Naive thymus-derived CD4-positive, alpha-beta T cell (primary cell): Measurements from ENCODE around the gene GREB1L. TPM values are rescaled to one million over a fixed set of nuclear protein-coding genes. Genes with fewer than 3 reads are reported as not detected.

Experiments
- ATAC-seq: fragments of 150-1000 bp; cut with Tn5 transposase; 2 replicates; pipeline ENCODE4 v1.10.0; 2021; ENCODE audit warnings: mild to moderate bottlenecking, moderate library complexity
- CTCF ChIA-PET: fragments of 350-600 bp; sonication (Branson Sonifier 250); formaldehyde crosslinking; loops from one replicate; lab custom pipeline; 2021; ENCODE audit warnings: antibody characterized with exemption; lab: Charles Lee
- POLR2A ChIA-PET: fragments of 350-600 bp; sonication (Branson Sonifier 250); formaldehyde crosslinking; loops from one replicate; lab custom pipeline; 2021; ENCODE audit warnings: antibody characterized with exemption, inconsistent platforms; lab: Charles Lee
- DNase-seq, 9 donors: peaks; one replicate each; pipeline versions ENCODE4 v3.0.0 to v3.0.0-alpha.2; 2020 to 2022; ENCODE audit warnings: mixed read lengths in 1 of 9
- H3K27ac ChIP-seq: one replicate; pipeline ENCODE4 v1.7.0; 2013; ENCODE audit warnings: mild to moderate bottlenecking, low read depth, low read length, moderate library complexity
- H3K27me3 ChIP-seq, 2 donors: one replicate each; pipeline ENCODE4 v1.7.0; 2013; ENCODE audit warnings: low read length in 2 of 2, mild to moderate bottlenecking in 2 of 2, moderate library complexity in 2 of 2; ENCODE audit not compliant: control insufficient read depth in 2 of 2, insufficient read depth in 2 of 2
- H3K36me3 ChIP-seq, 3 experiments: 1 replicate in 2 of 3; 2 replicates in 1 of 3; pipeline ENCODE4 v1.7.0; 2013; ENCODE audit warnings: low read length in 3 of 3, mild to moderate bottlenecking in 3 of 3, moderate library complexity in 1 of 3; ENCODE audit not compliant: insufficient read depth in 3 of 3, control insufficient read depth in 2 of 3
- H3K4me1 ChIP-seq, 2 donors: one replicate each; pipeline ENCODE4 v1.7.0; 2013; ENCODE audit warnings: low read length in 2 of 2, mild to moderate bottlenecking in 2 of 2, moderate library complexity in 1 of 2; ENCODE audit not compliant: control insufficient read depth in 2 of 2, insufficient read depth in 2 of 2
- H3K4me3 ChIP-seq: 2 replicates; pipeline ENCODE4 v1.7.0; 2013; ENCODE audit warnings: mild to moderate bottlenecking, low read length
- H3K9me3 ChIP-seq, 3 experiments: 1 replicate in 2 of 3; 2 replicates in 1 of 3; pipeline ENCODE4 v1.7.0; 2013; ENCODE audit warnings: low read length in 3 of 3; ENCODE audit not compliant: control insufficient read depth in 2 of 3
- H3K27ac Mint-ChIP-seq, 9 donors: one replicate each; pipeline ENCODE4 v1.8.0; 2020 to 2022; ENCODE audit warnings: mixed read lengths in 9 of 9, mild to moderate bottlenecking in 8 of 9, moderate library complexity in 5 of 9, inconsistent platforms in 2 of 9
- H3K27me3 Mint-ChIP-seq, 5 donors: one replicate each; pipeline ENCODE4 v1.8.0; 2021 to 2022; ENCODE audit warnings: mixed read lengths in 5 of 5, mild to moderate bottlenecking in 1 of 5
- H3K36me3 Mint-ChIP-seq, 5 donors: one replicate each; pipeline ENCODE4 v1.8.0; 2020 to 2022; ENCODE audit warnings: mixed read lengths in 5 of 5, mild to moderate bottlenecking in 3 of 5, inconsistent platforms in 1 of 5
- H3K4me1 Mint-ChIP-seq, 7 donors: one replicate each; pipeline ENCODE4 v1.8.0; 2020 to 2022; ENCODE audit warnings: mixed read lengths in 7 of 7, mild to moderate bottlenecking in 3 of 7, inconsistent platforms in 1 of 7
- H3K4me3 Mint-ChIP-seq, 10 donors: one replicate each; pipeline ENCODE4 v1.8.0; 2020 to 2022; ENCODE audit warnings: mild to moderate bottlenecking in 10 of 10, mixed read lengths in 10 of 10, moderate library complexity in 6 of 10, inconsistent platforms in 2 of 10
- H3K9me3 Mint-ChIP-seq, 11 donors: one replicate each; pipeline ENCODE4 v1.8.0; 2020 to 2022; ENCODE audit warnings: mixed read lengths in 11 of 11, mild to moderate bottlenecking in 4 of 11, inconsistent platforms in 1 of 11, moderate library complexity in 1 of 11
- intact Hi-C, 2 donors: fragments of 100-400 bp; cut with micrococcal nuclease; formaldehyde crosslinking; loops; one replicate each; pipeline ENCODE4 v1.15.1; 2023
- polyA plus RNA-seq, 2 donors: library from polyadenylated mRNA; unstranded; fragments of 300-500 nt; fragmentation: Illumina TruSeq; gene quantifications; one replicate each; pipeline ENCODE4 v1.2.3, GENCODE V29; 2021
- total RNA-seq, 6 experiments: library from RNA in 5 of 6; stranded (reverse) in 5 of 6; gene quantifications; 1 replicate in 5 of 6; 2 replicates in 1 of 6; pipeline ENCODE4 v1.2.3 and lab custom pipeline; 2021 to 2026

Gene GREB1L
- total and polyA plus RNA-seq, 7 experiments from 2014 or later = 0.09 to 0.11 TPM; not detected in 5

DNA sequence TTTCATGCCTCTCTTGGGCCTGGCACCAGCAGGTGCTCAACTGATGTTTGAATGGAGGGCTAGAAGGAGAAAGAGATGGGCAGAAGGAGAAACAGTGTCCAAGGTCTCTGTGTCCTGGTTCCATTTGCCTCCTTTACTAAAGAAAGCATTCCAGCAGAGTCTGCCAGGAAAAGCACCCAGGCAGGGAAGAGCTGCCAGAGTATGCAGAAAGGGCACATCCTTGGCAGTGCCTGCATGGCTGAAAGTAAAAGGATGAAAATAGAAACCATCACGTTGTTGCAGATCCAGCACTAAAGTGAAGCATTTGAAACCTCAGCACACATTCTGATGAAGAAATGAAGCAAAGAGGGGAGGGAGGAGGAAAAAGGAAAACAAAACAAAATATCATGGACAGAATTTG is 216.3 kb downstream of the GREB1L start:
- ATAC-seq = no peak
- Mint-ChIP-seq H3K4me1 (peaks cover 0 to 3% (median 0%) of the 10 kb centered on the region in 7 donors), H3K27ac (no peak overlapping the region), H3K9me3 (no peaks in the 10 kb centered on the region), H3K4me3 (no peak overlapping the region), H3K36me3 (no peaks in the 10 kb centered on the region), H3K27me3 (peaks cover 6 to 22% (median 20%) of the 10 kb centered on the region in 5 donors)
- Histone ChIP-seq H3K4me3 (no peak overlapping the region), H3K4me1 (no peaks in the 10 kb centered on the region), H3K27ac (no peak overlapping the region), H3K9me3 (no peaks in the 10 kb centered on the region), H3K27me3 (no peaks in the 10 kb centered on the region), H3K36me3 (no peaks in the 10 kb centered on the region)
- ChIA-PET CTCF (no interaction called here), POLR2A (no interaction called here)
- intact Hi-C loops = no loop called here
- DNase-seq = no peak

DNA sequence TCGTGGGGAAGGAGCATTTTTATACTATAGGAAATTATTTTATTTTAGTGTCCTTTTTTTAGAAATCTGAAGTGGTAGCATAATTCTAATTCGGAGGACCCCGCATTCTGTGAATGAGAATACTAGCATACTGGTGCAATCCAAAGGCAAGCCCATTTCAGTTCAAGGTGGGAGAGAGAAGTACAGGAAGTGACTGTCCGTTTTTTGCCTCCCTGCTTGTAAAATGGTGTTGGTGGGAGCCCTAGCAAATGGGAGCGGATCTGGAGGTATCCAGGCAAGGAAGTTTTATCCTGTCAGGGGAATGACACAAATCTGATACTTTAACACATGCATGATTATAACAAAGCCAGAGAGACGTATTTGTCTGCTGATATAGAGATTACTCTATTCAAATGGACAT is 216.8 kb downstream of the GREB1L start:
- DNase-seq = no peak
- H3K9me3 ChIP-seq = no peaks in the 10 kb centered on the region
- no peak overlapping the region for H3K27ac Mint-ChIP-seq
- H3K36me3 Mint-ChIP-seq = no peaks in the 10 kb centered on the region
- no peak overlapping the region for H3K4me3 Mint-ChIP-seq
- H3K27ac ChIP-seq = no peak overlapping the region
- no peaks in the 10 kb centered on the region for H3K4me1 ChIP-seq
- H3K9me3 Mint-ChIP-seq = no peaks in the 10 kb centered on the region
- H3K36me3 ChIP-seq = no peaks in the 10 kb centered on the region
- H3K4me1 Mint-ChIP-seq = peaks cover 0 to 3% (median 0%) of the 10 kb centered on the region in 7 donors
- ChIA-PET CTCF (no interaction called here), POLR2A (no interaction called here)
- no peak for ATAC-seq
- H3K4me3 ChIP-seq = no peak overlapping the region
- intact Hi-C loops = no loop called here
- no peaks in the 10 kb centered on the region for H3K27me3 ChIP-seq
- peaks cover 4 to 26% (median 25%) of the 10 kb centered on the region in 5 donors for H3K27me3 Mint-ChIP-seq

DNA sequence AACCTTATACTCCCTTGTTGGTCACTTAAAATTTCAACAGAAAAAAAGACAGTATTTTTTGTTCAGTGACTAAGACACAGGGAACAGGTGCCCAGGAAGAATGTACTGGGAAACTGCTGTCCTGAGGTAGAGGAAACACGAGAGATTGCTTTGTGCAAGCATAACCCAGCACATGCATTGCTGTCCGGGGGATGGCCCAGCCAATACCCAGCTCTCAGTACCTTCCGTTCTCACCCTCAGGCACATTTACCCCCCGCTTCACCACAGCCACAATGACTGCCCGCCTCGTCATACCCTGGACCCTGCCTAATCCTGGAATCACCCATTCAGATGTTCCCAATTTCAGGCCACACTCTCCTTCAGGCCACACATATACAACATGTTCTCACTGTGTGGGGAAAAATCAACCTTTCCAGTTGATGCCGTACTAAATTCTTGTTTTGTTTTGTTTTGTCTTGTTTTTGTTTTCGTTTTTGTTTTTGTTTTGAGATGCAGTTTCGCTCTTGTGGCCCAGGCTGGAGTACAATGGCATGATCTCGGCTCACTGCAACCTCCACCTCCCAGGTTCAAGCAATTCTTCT is 217.8 kb downstream of the GREB1L start:
- Mint-ChIP-seq H3K4me1 (peaks cover 0 to 3% (median 0%) of the 10 kb centered on the region in 7 donors), H3K27ac (no peak overlapping the region), H3K36me3 (no peaks in the 10 kb centered on the region), H3K9me3 (no peaks in the 10 kb centered on the region), H3K4me3 (no peak overlapping the region), H3K27me3 (peaks cover 6 to 34% (median 29%) of the 10 kb centered on the region in 5 donors)
- H3K4me3 ChIP-seq = no peak overlapping the region
- no peaks in the 10 kb centered on the region for H3K36me3 ChIP-seq
- no peaks in the 10 kb centered on the region for H3K27me3 ChIP-seq
- H3K27ac ChIP-seq = no peak overlapping the region
- no peaks in the 10 kb centered on the region for H3K4me1 ChIP-seq
- no peaks in the 10 kb centered on the region for H3K9me3 ChIP-seq
- intact Hi-C loops = no loop called here
- CTCF ChIA-PET = no interaction called here
- POLR2A ChIA-PET = no interaction called here
- DNase-seq (no peak), ATAC-seq (no peak)

DNA sequence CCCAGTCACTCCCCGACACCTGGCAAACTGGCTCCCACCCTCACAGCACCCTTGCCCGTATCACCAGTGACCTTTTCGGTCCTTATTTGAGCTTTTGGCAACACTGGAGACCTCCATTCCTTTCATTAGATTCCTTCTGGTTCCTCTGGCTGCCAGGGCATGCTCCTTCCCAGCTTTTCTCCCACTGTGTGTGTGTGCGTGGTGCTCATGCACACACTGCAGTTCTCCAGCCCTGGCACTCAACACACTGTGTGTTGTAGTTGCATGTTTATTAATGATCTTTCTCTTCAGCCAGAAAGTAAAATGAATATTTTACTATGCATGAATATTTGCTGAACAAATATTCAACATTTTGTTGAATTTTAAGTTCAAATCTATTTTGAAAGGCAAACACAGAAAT is 219.4 kb downstream of the GREB1L start:
- H3K27me3 Mint-ChIP-seq = peaks cover 6 to 39% (median 32%) of the 10 kb centered on the region in 5 donors
- ATAC-seq (no peak), DNase-seq (no peak)
- peaks cover 0 to 3% (median 0%) of the 10 kb centered on the region in 7 donors for H3K4me1 Mint-ChIP-seq
- H3K36me3 ChIP-seq = no peaks in the 10 kb centered on the region
- no peak overlapping the region for H3K4me3 ChIP-seq
- intact Hi-C loops = no loop called here
- H3K4me3 Mint-ChIP-seq = no peak overlapping the region
- CTCF ChIA-PET = no interaction called here
- H3K4me1 ChIP-seq = no peaks in the 10 kb centered on the region
- H3K9me3 ChIP-seq = no peaks in the 10 kb centered on the region
- POLR2A ChIA-PET = no interaction called here
- no peaks in the 10 kb centered on the region for H3K9me3 Mint-ChIP-seq
- no peaks in the 10 kb centered on the region for H3K36me3 Mint-ChIP-seq
- H3K27ac ChIP-seq = no peak overlapping the region
- H3K27ac Mint-ChIP-seq = no peak overlapping the region
- no peaks in the 10 kb centered on the region for H3K27me3 ChIP-seq

DNA sequence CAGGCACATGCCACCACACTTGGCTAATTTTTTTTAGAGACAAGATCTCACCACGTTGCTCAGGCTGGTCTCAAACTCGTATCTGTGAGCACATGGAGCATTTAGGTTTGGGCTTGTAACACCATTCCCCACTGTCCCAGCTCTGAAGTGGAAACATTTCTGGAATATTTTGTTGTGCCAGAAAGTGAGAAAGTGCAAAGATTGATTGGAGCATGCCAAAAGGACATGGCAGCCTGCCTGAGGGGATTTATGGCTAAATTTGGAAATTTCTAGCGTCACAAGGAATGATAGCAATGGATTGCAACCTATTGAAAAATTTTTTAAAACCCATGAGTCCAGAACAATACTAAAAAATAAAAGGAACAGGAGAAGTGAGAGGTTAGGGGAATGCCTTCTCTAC is 221.7 kb downstream of the GREB1L start:
- Histone ChIP-seq H3K4me3 (no peak overlapping the region), H3K27ac (no peak overlapping the region), H3K36me3 (no peaks in the 10 kb centered on the region), H3K4me1 (no peaks in the 10 kb centered on the region), H3K27me3 (no peaks in the 10 kb centered on the region), H3K9me3 (no peaks in the 10 kb centered on the region)
- H3K4me3 Mint-ChIP-seq = no peak overlapping the region
- H3K4me1 Mint-ChIP-seq = peaks cover 0 to 3% (median 0%) of the 10 kb centered on the region in 7 donors
- no peak overlapping the region for H3K27ac Mint-ChIP-seq
- POLR2A ChIA-PET = no interaction called here
- DNase-seq (no peak), ATAC-seq (no peak)
- no peaks in the 10 kb centered on the region for H3K9me3 Mint-ChIP-seq
- H3K27me3 Mint-ChIP-seq = peaks cover 6 to 41% (median 38%) of the 10 kb centered on the region in 5 donors
- H3K36me3 Mint-ChIP-seq = no peaks in the 10 kb centered on the region
- CTCF ChIA-PET = no interaction called here
- intact Hi-C loops = no loop called here

DNA sequence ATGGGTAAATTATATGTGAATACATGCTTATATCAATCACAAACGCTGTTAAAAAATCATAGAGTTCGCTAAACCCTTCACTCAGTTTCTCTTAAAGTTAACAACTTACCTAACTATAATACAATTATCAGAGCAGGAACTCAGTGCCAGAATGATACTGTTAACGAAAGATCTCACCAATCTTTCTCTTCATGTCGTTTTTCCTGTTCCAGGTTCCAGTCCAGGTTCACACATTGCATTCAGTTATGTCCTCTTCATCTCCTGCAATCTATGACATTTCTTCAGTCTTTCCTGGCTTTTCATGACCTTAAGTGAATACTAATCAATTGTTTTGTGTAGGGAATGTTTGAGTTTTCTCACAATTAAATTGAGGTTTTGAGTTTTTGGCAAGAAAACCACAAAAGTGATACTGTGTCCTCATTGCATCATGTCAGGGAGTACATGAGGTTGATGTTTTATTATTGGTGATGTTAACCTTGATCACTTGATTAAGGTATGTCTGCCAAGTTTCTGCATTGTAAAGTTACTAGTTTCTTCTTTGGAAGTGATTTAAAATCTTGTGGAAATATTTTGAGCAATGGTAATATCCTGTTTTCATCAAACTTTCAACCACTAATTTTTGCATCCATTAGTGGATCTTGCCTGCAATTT is 226.6 kb downstream of the GREB1L start:
- intact Hi-C loops = no loop called here
- no peak for ATAC-seq

DNA sequence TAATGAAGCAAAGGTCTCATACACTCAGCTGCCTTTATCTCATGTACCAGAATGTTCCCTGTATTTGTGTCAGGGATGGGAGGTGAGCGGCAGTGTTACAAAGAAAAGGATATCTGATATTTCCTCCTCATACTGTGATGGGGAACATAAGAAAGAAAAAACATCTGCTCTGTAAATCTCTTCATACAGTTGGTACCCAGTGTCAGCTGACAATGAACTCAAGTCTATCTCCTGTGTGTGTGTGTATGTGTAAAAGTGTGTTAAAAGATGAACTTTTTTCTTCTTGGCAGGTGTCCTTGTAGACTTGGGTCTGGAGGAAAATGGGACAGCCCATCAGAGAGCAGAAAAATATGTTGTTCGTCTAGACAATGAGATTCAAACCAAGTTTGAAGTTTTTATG is 230.7 kb downstream of the GREB1L start:
- no peaks in the 10 kb centered on the region for H3K4me1 Mint-ChIP-seq
- H3K36me3 Mint-ChIP-seq = peaks cover 0 to 4% (median 3%) of the 10 kb centered on the region in 5 donors
- intact Hi-C loops = no loop called here
- Histone ChIP-seq H3K27me3 (no peaks in the 10 kb centered on the region), H3K4me3 (no peak overlapping the region), H3K27ac (no peak overlapping the region), H3K36me3 (no peaks in the 10 kb centered on the region), H3K9me3 (no peaks in the 10 kb centered on the region), H3K4me1 (no peaks in the 10 kb centered on the region)
- H3K9me3 Mint-ChIP-seq = peaks cover 0 to 4% (median 0%) of the 10 kb centered on the region in 11 donors
- H3K27me3 Mint-ChIP-seq = peaks cover 9 to 34% (median 18%) of the 10 kb centered on the region in 5 donors
- ATAC-seq (no peak), DNase-seq (no peak)
- ChIA-PET CTCF (no interaction called here), POLR2A (no interaction called here)
- H3K27ac Mint-ChIP-seq = no peak overlapping the region
- no peak overlapping the region for H3K4me3 Mint-ChIP-seq

More for the DNA sequence above, 226.6 kb downstream of the GREB1L start:
- Mint-ChIP-seq H3K27me3 (peaks cover 8 to 29% (median 21%) of the 10 kb centered on the region in 5 donors), H3K4me1 (no peaks in the 10 kb centered on the region), H3K36me3 (peaks cover 0 to 2% (median 0%) of the 10 kb centered on the region in 5 donors), H3K4me3 (no peak overlapping the region), H3K9me3 (peaks cover 0 to 4% (median 0%) of the 10 kb centered on the region in 11 donors), H3K27ac (no peak overlapping the region)
- no peaks in the 10 kb centered on the region for H3K9me3 ChIP-seq
- H3K36me3 ChIP-seq = no peaks in the 10 kb centered on the region
- no peaks in the 10 kb centered on the region for H3K4me1 ChIP-seq
- no peak overlapping the region for H3K27ac ChIP-seq
- DNase-seq = no peak
- no peaks in the 10 kb centered on the region for H3K27me3 ChIP-seq
- CTCF ChIA-PET = no interaction called here
- H3K4me3 ChIP-seq = no peak overlapping the region
- POLR2A ChIA-PET = no interaction called here
